Osteoblast (primary cell): ENCODE measurements around the gene MTG2. TPM values are rescaled to one million over a fixed set of nuclear protein-coding genes. Genes with fewer than 3 reads are reported as not detected.

ENCODE experiments used
- DNase-seq: peaks from one replicate; pipeline ENCODE4 v3.0.0; 2011; ENCODE audit warnings: low spot score, mixed read lengths; ENCODE audit not compliant: insufficient read length; ENCODE audit errors: missing footprints
- H2AFZ ChIP-seq: 2 replicates; pipeline ENCODE4 v1.6.0; 2011; ENCODE audit warnings: mild to moderate bottlenecking, low read length
- H3K27ac ChIP-seq: 2 replicates; pipeline ENCODE4 v1.5.1; 2011; ENCODE audit warnings: mild to moderate bottlenecking, low read depth, low read length, moderate library complexity
- H3K27me3 ChIP-seq: 2 replicates; pipeline ENCODE4 v1.6.0; 2012; ENCODE audit warnings: mild to moderate bottlenecking, control low read depth, inconsistent platforms, low read length, moderate library complexity; ENCODE audit not compliant: insufficient read depth
- H3K36me3 ChIP-seq: 2 replicates; pipeline ENCODE4 v1.5.1; 2011; ENCODE audit warnings: mild to moderate bottlenecking, low read length, control low read depth, moderate library complexity; ENCODE audit not compliant: insufficient read depth
- H3K4me1 ChIP-seq: 2 replicates; pipeline ENCODE4 v1.5.1; 2011; ENCODE audit warnings: mild to moderate bottlenecking, low read length, control low read depth, moderate library complexity; ENCODE audit not compliant: insufficient read depth
- H3K4me2 ChIP-seq: 2 replicates; pipeline ENCODE4 v1.6.0; 2011; ENCODE audit warnings: mild to moderate bottlenecking, low read length; ENCODE audit not compliant: insufficient read depth
- H3K4me3 ChIP-seq: fragments of 200-600 bp; sonication (generic); 3 replicates; pipeline ENCODE4 v1.5.1; 2012; ENCODE audit warnings: mild to moderate bottlenecking, low read length, inconsistent platforms; ENCODE audit not compliant: insufficient read depth
- H3K79me2 ChIP-seq: 2 replicates; pipeline ENCODE4 v1.6.0; 2012; ENCODE audit warnings: mild to moderate bottlenecking, low read length, control low read depth, inconsistent platforms; ENCODE audit not compliant: insufficient read depth
- H3K9me3 ChIP-seq: 2 replicates; pipeline ENCODE4 v1.5.1; 2011; ENCODE audit warnings: low read depth, low read length, control low read depth
- H4K20me1 ChIP-seq: 2 replicates; pipeline ENCODE4 v1.6.0; 2012; ENCODE audit warnings: mild to moderate bottlenecking, low read length, control low read depth; ENCODE audit not compliant: insufficient read depth
- CTCF ChIP-seq: IDR thresholded peaks from 2 replicates; pipeline ENCODE4 v1.5.1; 2011; ENCODE audit warnings: mild to moderate bottlenecking, low read depth, low read length, moderate library complexity; ENCODE audit errors: extremely low read depth
- total RNA-seq: library from RNA; depleted of rRNA; stranded (reverse); fragments of >200 nt; gene quantifications from 2 replicates; pipeline ENCODE4 v1.2.3, GENCODE V29; 2012

The MTG2 gene
- total RNA-seq, 1 donor = 22.1 TPM

GRCh38 chr20:62215991-62216635, 33.3 kb downstream of the MTG2 start:
- Histone ChIP-seq H3K79me2 (no peaks in the 10 kb centered on the region), H3K27ac (no peak overlapping the region), H3K4me2 (no peak overlapping the region), H3K4me1 (no peaks in the 10 kb centered on the region), H3K36me3 (no peaks in the 10 kb centered on the region), H2AFZ (no peak overlapping the region), H3K4me3 (no peak overlapping the region), H3K9me3 (no peaks in the 10 kb centered on the region), H3K27me3 (peaks cover 42% of the 10 kb centered on the region), H4K20me1 (peaks cover 5% of the 10 kb centered on the region)
- peak; percentile 82 for DNase-seq
- no peak for TF ChIP-seq CTCF

GRCh38 chr20:62216636-62217566, 34.1 kb downstream of the MTG2 start:
- peak; percentile 85 for DNase-seq
- Histone ChIP-seq H3K27ac (no peak overlapping the region), H3K27me3 (peaks cover 46% of the 10 kb centered on the region), H2AFZ (no peak overlapping the region), H3K79me2 (no peaks in the 10 kb centered on the region), H3K36me3 (no peaks in the 10 kb centered on the region), H3K4me2 (no peak overlapping the region), H3K4me3 (no peak overlapping the region), H4K20me1 (peaks cover 5% of the 10 kb centered on the region), H3K4me1 (no peaks in the 10 kb centered on the region), H3K9me3 (no peaks in the 10 kb centered on the region)
- no peak for TF ChIP-seq CTCF

- no peak overlapping the region for H2AFZ ChIP-seq
- peaks cover 47% of the 10 kb centered on the region for H3K27me3 ChIP-seq
- no peak overlapping the region for H3K4me3 ChIP-seq
- H3K4me1 ChIP-seq = no peaks in the 10 kb centered on the region
- H4K20me1 ChIP-seq = peaks cover 5% of the 10 kb centered on the region
- no peaks in the 10 kb centered on the region for H3K9me3 ChIP-seq
- H3K27ac ChIP-seq = no peak overlapping the region
- no peak for TF ChIP-seq CTCF
- no peak overlapping the region for H3K4me2 ChIP-seq
- DNase-seq = no peak
- H3K79me2 ChIP-seq = no peaks in the 10 kb centered on the region
- no peaks in the 10 kb centered on the region for H3K36me3 ChIP-seq
Observed at GRCh38 chr20:62217913-62218773, 35.3 kb downstream of the MTG2 start.
